ENCODE measurements around the gene CXCL10. TPM values are rescaled to one million over a fixed set of nuclear protein-coding genes. Genes with fewer than 3 reads are reported as not detected.
"Not testable (repeated sequence)": the region's sequence is repeated elsewhere in the genome, so short reads cannot be mapped to it uniquely, and the experiment has no call there.

CXCL10 gene
- total RNA-seq, 1 donor from 2014 or later = not detected

GRCh38 chr4:76001700-76002099, 21.6 kb downstream of the CXCL10 start:
- peaks cover 2% of the 10 kb centered on the region for H3K4me1 Mint-ChIP-seq (ENCODE audit: low read depth)
- H3K9me3 Mint-ChIP-seq (ENCODE audit: low read depth) = no peaks in the 10 kb centered on the region
- no peak for TF ChIP-seq CTCF (IDR thresholded peaks at IDR 0.05; ENCODE audit: unreplicated experiment)
- no peaks in the 10 kb centered on the region for H3K36me3 Mint-ChIP-seq (ENCODE audit: insufficient read depth)
- H3K4me3 Mint-ChIP-seq (ENCODE audit: low read depth) = no peak overlapping the region
- H3K27me3 Mint-ChIP-seq = peaks cover 10% of the 10 kb centered on the region
- H3K27ac Mint-ChIP-seq = no peak overlapping the region
- DNase-seq (ENCODE audit: low spot score, unreplicated experiment) = no peak

- Mint-ChIP-seq H3K36me3 (ENCODE audit: insufficient read depth) (no peaks in the 10 kb centered on the region), H3K27me3 (peaks cover 10% of the 10 kb centered on the region), H3K9me3 (ENCODE audit: low read depth) (no peaks in the 10 kb centered on the region), H3K4me1 (ENCODE audit: low read depth) (peaks cover 2% of the 10 kb centered on the region), H3K27ac (no peak overlapping the region), H3K4me3 (ENCODE audit: low read depth) (no peak overlapping the region)
- no peak for DNase-seq (ENCODE audit: low spot score, unreplicated experiment)
- no peak for TF ChIP-seq CTCF (IDR thresholded peaks at IDR 0.05; ENCODE audit: unreplicated experiment)
Measured at GRCh38 chr4:76000279-76000678, 23.0 kb downstream of the CXCL10 start.

GRCh38 chr4:75998525-75999147, 24.7 kb downstream of the CXCL10 start:
- DNase-seq (ENCODE audit: low spot score, unreplicated experiment); H3K9me3 Mint-ChIP-seq (ENCODE audit: low read depth): not testable (repeated sequence)
- H3K27me3 Mint-ChIP-seq = peaks cover 16% of the 10 kb centered on the region

GRCh38 chr4:75997946-75998345, 25.4 kb downstream of the CXCL10 start:
- H3K27ac Mint-ChIP-seq = no peak overlapping the region
- peaks cover 18% of the 10 kb centered on the region for H3K27me3 Mint-ChIP-seq
- H3K36me3 Mint-ChIP-seq (ENCODE audit: insufficient read depth) = no peaks in the 10 kb centered on the region
- no peak for DNase-seq (ENCODE audit: low spot score, unreplicated experiment)
- H3K4me3 Mint-ChIP-seq (ENCODE audit: low read depth) = no peak overlapping the region
- peaks cover 2% of the 10 kb centered on the region for H3K4me1 Mint-ChIP-seq (ENCODE audit: low read depth)
- TF ChIP-seq CTCF (IDR thresholded peaks at IDR 0.05; ENCODE audit: unreplicated experiment) = no peak
- H3K9me3 Mint-ChIP-seq (ENCODE audit: low read depth) = no peaks in the 10 kb centered on the region

More at GRCh38 chr4:75998525-75999147, 24.7 kb downstream of the CXCL10 start:
- not testable (repeated sequence) for H3K4me3 Mint-ChIP-seq (ENCODE audit: low read depth); H3K27ac Mint-ChIP-seq; H3K4me1 Mint-ChIP-seq (ENCODE audit: low read depth); H3K36me3 Mint-ChIP-seq (ENCODE audit: insufficient read depth)

GRCh38 chr4:75997081-75997480, 26.2 kb downstream of the CXCL10 start:
- H3K4me1 Mint-ChIP-seq (ENCODE audit: low read depth) = peaks cover 2% of the 10 kb centered on the region
- no peak overlapping the region for H3K27ac Mint-ChIP-seq
- no peak for DNase-seq (ENCODE audit: low spot score, unreplicated experiment)
- no peaks in the 10 kb centered on the region for H3K9me3 Mint-ChIP-seq (ENCODE audit: low read depth)
- H3K4me3 Mint-ChIP-seq (ENCODE audit: low read depth) = no peak overlapping the region
- peaks cover 17% of the 10 kb centered on the region for H3K27me3 Mint-ChIP-seq
- no peaks in the 10 kb centered on the region for H3K36me3 Mint-ChIP-seq (ENCODE audit: insufficient read depth)
- TF ChIP-seq CTCF (IDR thresholded peaks at IDR 0.05; ENCODE audit: unreplicated experiment) = no peak

- Mint-ChIP-seq H3K27ac (no peak overlapping the region), H3K4me1 (ENCODE audit: low read depth) (peaks cover 2% of the 10 kb centered on the region), H3K9me3 (ENCODE audit: low read depth) (no peaks in the 10 kb centered on the region), H3K27me3 (peaks cover 17% of the 10 kb centered on the region), H3K36me3 (ENCODE audit: insufficient read depth) (no peaks in the 10 kb centered on the region), H3K4me3 (ENCODE audit: low read depth) (no peak overlapping the region)
- TF ChIP-seq CTCF (IDR thresholded peaks at IDR 0.05; ENCODE audit: unreplicated experiment) = peak; percentile 71
- DNase-seq (ENCODE audit: low spot score, unreplicated experiment) = no peak
Measured at GRCh38 chr4:75995727-75996126, 27.6 kb downstream of the CXCL10 start.

Data from progenitor cell of endocrine pancreas (in vitro differentiated cells).